ENCODE results near the gene MRPS6. TPM values are rescaled to one million over a fixed set of nuclear protein-coding genes. Genes with fewer than 3 reads are reported as not detected.

The MRPS6 gene
- polyA plus RNA-seq, 4 donors = 114 to 142 (median 126) TPM

Other genes starting within 250 kb of the MRPS6 start
- 100 to 1,000 TPM; 300 to 453 (median 361) TPM for gene ATP5PO, start 157.8 kb upstream of the MRPS6 start, polyA plus RNA-seq (ENCODE audit: insufficient read length in 4 of 4)
- gene SLC5A3, start within 50 bp of the MRPS6 start, polyA plus RNA-seq (ENCODE audit: insufficient read length in 4 of 4) = 10 to 100 TPM; 36.7 to 45.4 (median 38.9) TPM